Activated naive CD8-positive, alpha-beta T cell treated with anti-CD3 and anti-CD28 coated beads, Interleukin-2, amount 10 ng/mL, durations not matched to agents 7 days and 5 days (primary cell): ENCODE results near the gene COL21A1. TPM values are rescaled to one million over a fixed set of nuclear protein-coding genes. Genes with fewer than 3 reads are reported as not detected.

ENCODE experiments used
- ATAC-seq: fragments of 150-1000 bp; cut with Tn5 transposase; one replicate; pipeline ENCODE4 v1.10.0; 2021; ENCODE audit warnings: low read depth, moderate library complexity
- POLR2A ChIA-PET: fragments of 350-600 bp; sonication (Branson Sonifier 250); formaldehyde crosslinking; loops from one replicate; lab custom pipeline; 2021; ENCODE audit warnings: antibody characterized with exemption; lab: Charles Lee
- DNase-seq: peaks from one replicate; pipeline ENCODE4 v3.0.0; 2021
- H3K27ac Mint-ChIP-seq: one replicate; pipeline ENCODE4 v1.8.0; 2022; ENCODE audit warnings: mild to moderate bottlenecking, mixed read lengths
- H3K27me3 Mint-ChIP-seq: one replicate; pipeline ENCODE4 v1.8.0; 2022; ENCODE audit warnings: mild to moderate bottlenecking, moderate library complexity, mixed read lengths
- H3K36me3 Mint-ChIP-seq: one replicate; pipeline ENCODE4 v1.8.0; 2021; ENCODE audit warnings: mild to moderate bottlenecking, mixed read lengths
- H3K4me1 Mint-ChIP-seq: one replicate; pipeline ENCODE4 v1.8.0; 2021; ENCODE audit warnings: mixed read lengths
- H3K4me3 Mint-ChIP-seq: one replicate; pipeline ENCODE4 v1.8.0; 2022; ENCODE audit warnings: mild to moderate bottlenecking, moderate library complexity, mixed read lengths
- H3K9me3 Mint-ChIP-seq: one replicate; pipeline ENCODE4 v1.8.0; 2021; ENCODE audit warnings: mixed read lengths
- total RNA-seq, 2 experiments: library from RNA; stranded (reverse); gene quantifications; one replicate each; pipeline ENCODE4 v1.2.3, GENCODE V29; 2021

Gene COL21A1
- total RNA-seq, 2 experiments from 2014 or later: not detected

DNA sequence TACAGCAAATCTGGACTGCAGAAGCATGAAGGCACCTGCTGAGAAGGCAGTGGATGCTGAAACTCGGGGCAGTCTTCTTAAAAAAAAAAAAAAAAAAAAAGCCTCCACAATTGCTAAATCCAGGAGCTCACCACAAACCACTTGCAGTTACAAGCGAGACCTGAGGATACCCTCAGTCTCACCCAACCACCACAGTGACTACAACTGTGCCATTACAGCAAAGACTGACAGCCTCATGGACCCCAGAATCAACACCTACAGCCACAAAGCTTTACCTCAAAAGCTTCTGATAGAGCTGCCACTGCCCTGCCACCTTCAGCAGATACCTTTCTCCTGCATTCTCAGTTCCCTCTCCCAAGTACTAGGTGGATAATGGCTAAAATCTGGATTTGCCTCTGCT lies 9.0 kb downstream of the COL21A1 start:
- Mint-ChIP-seq H3K27ac (no peak overlapping the region), H3K9me3 (no peaks in the 10 kb centered on the region), H3K27me3 (no peaks in the 10 kb centered on the region), H3K36me3 (no peaks in the 10 kb centered on the region), H3K4me3 (no peak overlapping the region), H3K4me1 (no peaks in the 10 kb centered on the region)
- POLR2A ChIA-PET: no interaction called here
- no peak for DNase-seq
- ATAC-seq: no peak

DNA sequence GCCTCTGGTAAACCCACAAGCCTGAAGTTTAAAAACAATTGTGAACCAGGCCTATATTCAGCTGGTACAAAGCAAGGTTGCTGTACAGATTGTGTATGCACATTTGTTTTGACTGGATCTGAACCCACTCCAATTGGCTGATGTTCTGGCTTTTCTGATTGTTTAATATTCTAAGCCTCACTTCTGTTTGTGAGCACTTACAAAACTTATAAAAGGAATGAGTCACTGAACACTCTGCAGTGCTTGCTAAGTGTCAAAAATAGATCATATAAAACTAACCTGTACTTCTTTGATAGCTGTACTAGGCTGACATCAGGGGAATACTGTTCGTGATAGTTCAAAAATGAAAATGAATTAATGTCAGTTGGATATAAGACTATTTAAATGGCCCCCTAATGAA lies 12.1 kb downstream of the COL21A1 start:
- Mint-ChIP-seq H3K27me3 (no peaks in the 10 kb centered on the region), H3K4me3 (no peak overlapping the region), H3K36me3 (no peaks in the 10 kb centered on the region), H3K27ac (no peak overlapping the region), H3K4me1 (no peaks in the 10 kb centered on the region), H3K9me3 (no peaks in the 10 kb centered on the region)
- ATAC-seq (no peak), DNase-seq (no peak)
- POLR2A ChIA-PET: no interaction called here

DNA sequence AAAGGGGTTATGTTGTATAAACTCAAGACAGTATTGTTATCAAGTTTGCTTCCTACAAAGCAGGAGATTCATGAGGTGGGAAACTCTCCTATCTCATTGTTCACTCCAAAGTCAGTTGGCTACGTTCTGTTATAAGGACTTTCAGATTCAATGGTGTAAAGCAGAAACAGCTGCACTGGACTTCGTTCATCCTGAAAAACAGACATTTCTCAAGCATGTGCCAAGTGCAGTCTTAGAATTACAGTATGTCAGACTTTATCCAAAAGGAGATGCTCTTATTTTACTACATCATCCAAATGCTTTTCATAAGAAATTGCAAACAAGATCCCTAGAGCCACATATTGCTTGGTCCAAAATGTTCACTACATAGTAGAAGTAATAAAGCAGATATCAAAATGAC lies 14.9 kb downstream of the COL21A1 start:
- no peak overlapping the region for H3K4me3 Mint-ChIP-seq
- H3K9me3 Mint-ChIP-seq: peaks cover 3% of the 10 kb centered on the region
- POLR2A ChIA-PET: no interaction called here
- H3K27ac Mint-ChIP-seq: no peak overlapping the region
- no peak for DNase-seq
- no peaks in the 10 kb centered on the region for H3K36me3 Mint-ChIP-seq
- ATAC-seq: no peak
- no peaks in the 10 kb centered on the region for H3K27me3 Mint-ChIP-seq
- no peaks in the 10 kb centered on the region for H3K4me1 Mint-ChIP-seq

DNA sequence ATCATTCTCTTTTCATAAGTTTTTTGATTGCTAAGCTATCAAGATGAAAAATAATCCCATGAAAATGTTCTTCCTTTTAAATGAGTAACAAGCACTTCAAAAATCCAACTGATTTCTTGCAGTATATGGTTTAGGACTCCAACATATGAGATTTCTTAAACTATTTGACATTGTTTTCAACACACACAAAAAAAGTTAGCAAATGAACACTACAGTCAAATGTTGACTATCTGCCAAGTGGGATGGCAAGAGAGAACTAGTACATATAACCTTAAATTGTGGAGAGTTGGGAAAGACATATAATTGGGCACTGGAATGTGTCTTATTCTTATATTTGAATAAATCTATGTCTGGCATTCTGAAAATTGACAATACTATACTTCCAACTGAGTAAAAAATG lies 15.6 kb downstream of the COL21A1 start:
- no peaks in the 10 kb centered on the region for H3K27me3 Mint-ChIP-seq
- H3K4me3 Mint-ChIP-seq: no peak overlapping the region
- POLR2A ChIA-PET: no interaction called here
- H3K27ac Mint-ChIP-seq: no peak overlapping the region
- ATAC-seq (no peak), DNase-seq (no peak)
- H3K36me3 Mint-ChIP-seq: no peaks in the 10 kb centered on the region
- no peaks in the 10 kb centered on the region for H3K4me1 Mint-ChIP-seq
- H3K9me3 Mint-ChIP-seq: peaks cover 3% of the 10 kb centered on the region

DNA sequence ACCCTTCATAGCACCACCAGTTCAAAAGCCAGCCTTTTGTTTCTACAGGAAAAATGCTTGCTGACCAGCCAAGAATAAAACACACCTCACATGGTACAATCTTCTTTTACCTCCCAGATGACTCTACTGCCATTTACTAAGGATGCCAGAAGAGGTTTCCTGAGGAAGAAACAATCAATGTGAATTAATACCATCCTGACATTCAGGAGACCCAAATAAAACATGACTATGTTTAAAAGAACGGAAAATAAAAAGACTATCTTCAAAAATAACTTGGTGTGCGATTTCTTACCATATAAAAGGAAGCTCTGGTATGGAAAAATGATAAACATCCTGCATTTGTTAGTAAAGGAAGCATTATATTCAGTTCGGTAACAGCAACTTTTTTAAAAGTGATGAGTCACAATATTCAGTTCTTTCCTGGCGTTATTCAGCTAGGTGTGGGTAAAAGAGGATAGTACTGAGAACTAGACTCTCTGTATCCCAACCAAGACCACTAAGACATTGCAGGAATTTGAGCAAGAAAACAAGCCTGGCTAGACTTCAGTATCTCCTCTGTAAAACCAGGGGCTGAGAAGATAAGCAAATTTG lies 16.3 kb downstream of the COL21A1 start:
- peaks cover 3% of the 10 kb centered on the region for H3K9me3 Mint-ChIP-seq
- no peaks in the 10 kb centered on the region for H3K4me1 Mint-ChIP-seq
- ATAC-seq (no peak), DNase-seq (no peak)
- H3K27me3 Mint-ChIP-seq: no peaks in the 10 kb centered on the region
- H3K36me3 Mint-ChIP-seq: no peaks in the 10 kb centered on the region
- no peak overlapping the region for H3K27ac Mint-ChIP-seq
- no peak overlapping the region for H3K4me3 Mint-ChIP-seq
- POLR2A ChIA-PET: no interaction called here

DNA sequence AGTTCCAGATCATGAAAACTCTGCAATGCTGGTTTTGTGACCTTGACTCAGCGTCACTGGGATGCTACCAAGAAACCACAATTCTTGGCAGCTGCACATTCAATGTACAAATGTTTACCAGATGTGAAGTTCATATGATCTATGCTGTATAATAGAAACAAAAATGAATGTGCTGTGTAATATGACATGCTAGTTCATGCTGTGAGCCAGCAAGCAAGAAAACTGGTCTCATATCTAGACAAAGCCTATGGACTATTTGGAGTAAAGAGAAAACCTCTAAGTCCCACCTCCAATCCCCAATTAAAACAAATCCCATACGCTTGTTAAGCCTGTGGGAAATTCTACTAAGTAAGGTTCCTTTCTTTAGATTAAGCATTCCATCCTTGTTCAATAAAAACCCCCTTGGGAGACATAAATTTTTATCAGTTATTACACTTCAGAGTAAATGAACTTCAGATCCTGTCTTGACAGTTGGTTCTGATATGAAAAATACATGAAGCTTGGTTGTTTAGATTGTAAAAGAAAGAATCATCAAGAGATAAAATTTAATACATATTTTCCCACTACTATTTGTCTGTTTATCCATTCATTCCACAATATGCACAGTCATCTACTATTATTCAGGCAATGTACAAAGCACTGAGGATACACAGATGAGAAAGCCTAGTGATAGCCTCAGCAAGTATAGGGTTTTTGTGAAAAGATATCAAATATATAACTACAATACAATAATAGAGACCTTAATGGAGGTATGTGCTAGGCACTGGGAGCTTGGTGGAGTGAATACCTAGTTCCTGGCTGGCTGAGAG lies 20.1 kb downstream of the COL21A1 start:
- Mint-ChIP-seq H3K4me3 (no peak overlapping the region), H3K9me3 (peaks cover 3% of the 10 kb centered on the region), H3K27ac (no peak overlapping the region), H3K36me3 (no peaks in the 10 kb centered on the region), H3K27me3 (no peaks in the 10 kb centered on the region), H3K4me1 (no peaks in the 10 kb centered on the region)
- DNase-seq (no peak), ATAC-seq (no peak)
- POLR2A ChIA-PET: no interaction called here

DNA sequence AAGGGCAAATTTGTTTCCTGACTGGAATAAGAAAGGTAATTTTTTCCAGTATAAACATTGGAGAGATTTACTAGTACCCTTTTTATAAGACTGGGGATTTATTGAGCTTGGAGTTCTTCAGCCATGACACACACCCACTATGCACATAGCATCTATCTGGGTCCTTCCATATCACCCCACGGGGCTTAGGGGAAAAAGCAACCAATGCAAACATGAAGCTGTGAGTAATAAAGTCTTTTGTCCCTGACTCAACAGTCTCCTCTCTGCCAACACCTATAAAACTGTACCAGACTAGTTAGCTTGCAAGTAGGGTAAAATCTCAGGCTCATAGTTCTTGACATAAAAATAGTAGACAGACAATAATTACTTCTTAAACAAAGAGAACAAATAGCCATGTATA lies 23.4 kb downstream of the COL21A1 start:
- Mint-ChIP-seq H3K4me3 (no peak overlapping the region), H3K9me3 (peaks cover 3% of the 10 kb centered on the region), H3K36me3 (no peaks in the 10 kb centered on the region), H3K4me1 (no peaks in the 10 kb centered on the region), H3K27ac (no peak overlapping the region), H3K27me3 (no peaks in the 10 kb centered on the region)
- DNase-seq (no peak), ATAC-seq (no peak)
- POLR2A ChIA-PET: no interaction called here

DNA sequence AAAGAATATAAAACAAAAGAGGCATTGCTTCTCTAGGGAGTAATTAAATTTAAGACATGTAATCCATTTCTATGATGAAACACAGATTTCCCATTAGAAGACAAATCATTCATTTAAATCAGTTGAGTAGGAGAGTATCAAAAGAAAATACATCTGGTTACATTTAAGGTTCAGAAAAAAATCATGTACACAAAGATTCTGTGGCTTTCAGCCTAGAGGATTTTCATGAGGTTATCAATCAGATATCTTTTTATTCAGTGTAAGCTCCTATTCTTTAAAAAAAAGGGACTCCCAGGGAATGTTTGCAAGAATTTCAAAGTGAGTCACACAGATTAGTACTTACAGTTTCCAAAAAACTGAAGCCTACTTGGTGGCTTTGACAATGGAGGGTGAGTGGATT lies 24.9 kb downstream of the COL21A1 start:
- no peaks in the 10 kb centered on the region for H3K4me1 Mint-ChIP-seq
- ATAC-seq: no peak
- POLR2A ChIA-PET: no interaction called here
- no peak overlapping the region for H3K27ac Mint-ChIP-seq
- H3K4me3 Mint-ChIP-seq: no peak overlapping the region
- H3K9me3 Mint-ChIP-seq: no peaks in the 10 kb centered on the region
- no peaks in the 10 kb centered on the region for H3K36me3 Mint-ChIP-seq
- DNase-seq: no peak
- H3K27me3 Mint-ChIP-seq: no peaks in the 10 kb centered on the region

DNA sequence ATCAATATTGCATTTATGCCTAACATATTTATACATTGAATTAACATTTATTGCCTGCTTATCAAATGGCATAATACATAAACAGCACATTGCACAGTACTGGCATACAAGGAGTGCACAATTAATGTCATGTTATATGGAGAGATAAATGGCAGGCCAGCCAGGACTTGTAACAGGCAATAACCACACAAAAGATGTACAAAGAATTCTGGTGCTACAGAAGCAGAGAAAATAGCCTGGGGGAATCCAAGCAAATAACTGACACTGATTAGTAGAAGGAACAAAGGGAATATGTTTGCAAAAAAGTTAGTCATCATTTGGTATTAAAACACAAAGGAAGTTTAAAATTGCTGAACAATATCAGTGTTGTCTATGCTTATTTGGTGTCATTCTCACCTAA lies 27.3 kb downstream of the COL21A1 start:
- no peak for DNase-seq
- Mint-ChIP-seq H3K36me3 (no peaks in the 10 kb centered on the region), H3K27ac (no peak overlapping the region), H3K4me1 (no peaks in the 10 kb centered on the region), H3K4me3 (no peak overlapping the region), H3K9me3 (peaks cover 3% of the 10 kb centered on the region), H3K27me3 (no peaks in the 10 kb centered on the region)
- ATAC-seq: no peak
- POLR2A ChIA-PET: no interaction called here

DNA sequence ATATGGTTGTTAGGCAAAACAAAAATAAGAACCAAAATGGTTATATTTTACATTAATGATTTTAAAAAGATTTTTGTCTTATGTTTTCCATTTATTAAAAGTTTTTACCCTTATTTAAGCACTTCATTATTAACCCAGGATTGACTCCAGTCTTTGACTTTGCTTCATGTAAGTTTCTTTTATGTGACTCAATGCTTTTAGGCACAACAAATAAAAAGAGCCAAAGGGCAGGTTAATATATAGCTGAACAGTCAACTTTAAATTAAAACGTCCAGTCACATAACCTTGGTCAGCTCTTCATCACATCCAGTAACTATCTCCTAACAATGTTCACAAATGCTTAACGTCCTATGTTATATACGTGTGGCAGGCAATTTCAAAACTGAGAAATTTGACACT lies 32.7 kb downstream of the COL21A1 start:
- POLR2A ChIA-PET: no interaction called here
- no peak overlapping the region for H3K27ac Mint-ChIP-seq
- H3K27me3 Mint-ChIP-seq: no peaks in the 10 kb centered on the region
- no peaks in the 10 kb centered on the region for H3K4me1 Mint-ChIP-seq
- DNase-seq (no peak), ATAC-seq (no peak)
- H3K9me3 Mint-ChIP-seq: peaks cover 4% of the 10 kb centered on the region
- H3K4me3 Mint-ChIP-seq: no peak overlapping the region
- H3K36me3 Mint-ChIP-seq: no peaks in the 10 kb centered on the region

DNA sequence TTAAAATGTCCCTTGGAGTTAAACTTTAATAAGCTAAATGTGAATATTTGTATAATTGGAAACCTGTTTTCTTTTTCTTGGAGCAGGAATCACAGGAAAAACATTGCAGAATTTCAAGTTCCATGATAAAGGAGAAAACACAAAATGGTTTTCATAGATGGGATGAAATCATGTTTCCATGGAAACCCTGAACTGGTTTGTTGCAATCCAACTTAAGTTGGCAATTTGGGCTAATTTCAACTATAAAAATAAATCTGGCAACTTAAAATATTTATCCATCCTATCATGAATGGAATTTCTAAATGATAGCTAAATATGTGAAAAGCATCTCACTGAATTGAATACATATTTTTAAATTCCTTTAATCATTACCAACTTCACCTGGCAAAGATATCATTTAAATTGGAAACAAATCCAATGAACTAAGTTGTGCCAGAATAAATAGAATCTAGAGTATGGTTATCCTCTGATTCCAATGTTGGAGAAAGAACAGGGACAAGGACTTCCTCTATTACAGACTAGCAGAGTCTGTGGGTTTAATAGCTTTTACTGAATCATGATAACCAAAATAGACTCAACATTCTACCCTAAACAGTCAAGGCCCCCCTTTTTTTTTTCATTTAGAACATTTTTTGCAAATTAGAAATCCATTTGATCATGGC lies 33.2 kb downstream of the COL21A1 start:
- Mint-ChIP-seq H3K36me3 (no peaks in the 10 kb centered on the region), H3K9me3 (peaks cover 4% of the 10 kb centered on the region), H3K4me3 (no peak overlapping the region), H3K27ac (no peak overlapping the region), H3K27me3 (no peaks in the 10 kb centered on the region), H3K4me1 (no peaks in the 10 kb centered on the region)
- POLR2A ChIA-PET: no interaction called here
- DNase-seq: no peak
- ATAC-seq: no peak

DNA sequence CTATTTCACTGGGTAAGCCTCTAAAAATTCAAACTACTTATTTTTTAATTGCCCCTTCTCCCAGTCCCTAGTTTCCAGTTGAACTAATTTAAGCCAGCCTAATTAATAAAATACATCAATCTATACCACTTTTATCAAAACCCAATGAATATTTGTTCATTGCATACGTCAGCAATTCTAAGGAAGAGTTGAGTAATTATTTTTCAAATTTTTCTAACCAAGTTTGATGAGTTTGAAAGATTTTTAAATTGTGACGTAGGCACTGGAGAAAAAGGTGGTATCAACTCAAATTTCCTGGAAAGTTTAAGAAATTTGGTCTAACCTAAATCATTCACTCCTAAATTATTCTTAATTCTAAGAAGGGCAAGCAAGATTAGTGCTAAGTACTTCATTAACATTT lies 35.7 kb downstream of the COL21A1 start:
- H3K4me3 Mint-ChIP-seq: no peak overlapping the region
- H3K27me3 Mint-ChIP-seq: no peaks in the 10 kb centered on the region
- DNase-seq: no peak
- no peak overlapping the region for H3K27ac Mint-ChIP-seq
- POLR2A ChIA-PET: no interaction called here
- no peak for ATAC-seq
- no peaks in the 10 kb centered on the region for H3K4me1 Mint-ChIP-seq
- no peaks in the 10 kb centered on the region for H3K36me3 Mint-ChIP-seq
- peaks cover 4% of the 10 kb centered on the region for H3K9me3 Mint-ChIP-seq

DNA sequence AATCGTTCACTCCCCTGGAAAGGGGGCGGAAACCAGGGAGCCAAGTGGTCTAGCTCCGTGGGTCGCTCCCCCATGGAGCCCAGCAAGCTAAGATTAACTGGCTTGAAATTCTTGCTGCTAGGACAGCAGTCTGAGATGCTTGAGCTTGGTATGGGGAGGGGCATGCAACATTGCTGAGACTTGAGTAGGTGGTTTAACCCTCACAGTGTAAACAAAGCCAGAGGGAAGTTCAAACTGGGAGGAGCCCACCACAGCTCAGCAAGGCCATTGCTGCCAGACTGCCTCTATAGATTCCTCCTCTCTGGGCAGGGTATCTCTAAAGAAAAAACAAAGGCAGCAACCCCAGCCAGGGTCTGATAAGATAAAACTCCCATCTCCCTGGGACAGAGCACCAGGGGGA lies 43.2 kb downstream of the COL21A1 start:
- Mint-ChIP-seq H3K9me3 (peaks cover 10% of the 10 kb centered on the region), H3K36me3 (no peaks in the 10 kb centered on the region), H3K27me3 (no peaks in the 10 kb centered on the region), H3K4me3 (no peak overlapping the region), H3K4me1 (no peaks in the 10 kb centered on the region), H3K27ac (no peak overlapping the region)
- POLR2A ChIA-PET: no interaction called here
- ATAC-seq: no peak
- DNase-seq: no peak

DNA sequence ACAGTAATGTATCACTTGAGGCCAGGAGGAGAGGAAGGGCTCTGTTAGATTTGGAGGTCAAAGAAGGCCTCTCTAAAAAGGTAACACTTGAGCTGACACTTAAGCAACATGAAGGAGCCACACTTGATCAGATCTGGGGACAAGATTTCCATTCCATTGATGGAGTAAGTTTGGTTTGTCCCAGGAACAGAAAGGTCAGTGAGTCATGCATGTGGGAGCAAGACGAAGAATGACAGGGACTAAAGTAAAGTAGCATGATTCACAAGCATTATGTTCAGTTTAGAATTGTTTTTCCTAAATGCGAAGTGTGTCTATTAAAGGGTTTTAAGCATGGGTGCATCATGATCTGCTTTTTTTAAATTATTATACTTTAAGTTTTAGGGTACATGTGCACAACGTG lies 47.4 kb downstream of the COL21A1 start:
- POLR2A ChIA-PET: no interaction called here
- no peaks in the 10 kb centered on the region for H3K27me3 Mint-ChIP-seq
- H3K4me3 Mint-ChIP-seq: no peak overlapping the region
- no peak for DNase-seq
- H3K9me3 Mint-ChIP-seq: peaks cover 9% of the 10 kb centered on the region
- H3K36me3 Mint-ChIP-seq: no peaks in the 10 kb centered on the region
- H3K4me1 Mint-ChIP-seq: no peaks in the 10 kb centered on the region
- no peak for ATAC-seq
- H3K27ac Mint-ChIP-seq: no peak overlapping the region
